ENCODE data around the gene SNORC. TPM values are rescaled to one million over a fixed set of nuclear protein-coding genes. Genes with fewer than 3 reads are reported as not detected.
A peak's percentile ranks its signal among the peaks of the same experiment; 100 is the strongest.

Gene SNORC
- total RNA-seq, 1 donor from 2014 or later = 2.5 TPM

- H3K4me3 ChIP-seq (ENCODE audit: low read depth, low read length) = no peak overlapping the region
- no peaks in the 10 kb centered on the region for H3K36me3 ChIP-seq (ENCODE audit: control insufficient read depth, insufficient read depth, low read length)
- no peak for TF ChIP-seq CTCF (IDR thresholded peaks at IDR 0.05; ENCODE audit: insufficient read depth, low read length, poor library complexity, severe bottlenecking)
- DNase-seq (ENCODE audit: low read depth) = no peak
- peaks cover 41% of the 10 kb centered on the region for H3K27me3 ChIP-seq (ENCODE audit: control insufficient read depth, insufficient read depth, low read length)
These were observed 55.2 kb downstream of the SNORC start for GRCh38 chr2:232925153-232925820.

GRCh38 chr2:232925821-232926156, 55.7 kb downstream of the SNORC start:
- no peak for DNase-seq (ENCODE audit: low read depth)
- TF ChIP-seq CTCF (IDR thresholded peaks at IDR 0.05; ENCODE audit: insufficient read depth, low read length, poor library complexity, severe bottlenecking) = no peak
- Histone ChIP-seq H3K4me3 (ENCODE audit: low read depth, low read length) (no peak overlapping the region), H3K27me3 (ENCODE audit: control insufficient read depth, insufficient read depth, low read length) (peaks cover 41% of the 10 kb centered on the region), H3K36me3 (ENCODE audit: control insufficient read depth, insufficient read depth, low read length) (no peaks in the 10 kb centered on the region)

GRCh38 chr2:232926431-232926939, 56.4 kb downstream of the SNORC start:
- no peak for TF ChIP-seq CTCF (IDR thresholded peaks at IDR 0.05; ENCODE audit: insufficient read depth, low read length, poor library complexity, severe bottlenecking)
- H3K36me3 ChIP-seq (ENCODE audit: control insufficient read depth, insufficient read depth, low read length) = no peaks in the 10 kb centered on the region
- DNase-seq (ENCODE audit: low read depth) = no peak
- no peak overlapping the region for H3K4me3 ChIP-seq (ENCODE audit: low read depth, low read length)
- peaks cover 39% of the 10 kb centered on the region for H3K27me3 ChIP-seq (ENCODE audit: control insufficient read depth, insufficient read depth, low read length)

GRCh38 chr2:232927032-232927792, 57.1 kb downstream of the SNORC start:
- DNase-seq (ENCODE audit: low read depth) = no peak
- peak overlapping the region; percentile 26 for H3K4me3 ChIP-seq (ENCODE audit: low read depth, low read length)
- H3K36me3 ChIP-seq (ENCODE audit: control insufficient read depth, insufficient read depth, low read length) = no peaks in the 10 kb centered on the region
- no peak for TF ChIP-seq CTCF (IDR thresholded peaks at IDR 0.05; ENCODE audit: insufficient read depth, low read length, poor library complexity, severe bottlenecking)
- H3K27me3 ChIP-seq (ENCODE audit: control insufficient read depth, insufficient read depth, low read length) = peaks cover 39% of the 10 kb centered on the region

- no peaks in the 10 kb centered on the region for H3K36me3 ChIP-seq (ENCODE audit: control insufficient read depth, insufficient read depth, low read length)
- peak overlapping the region; percentile 26 for H3K4me3 ChIP-seq (ENCODE audit: low read depth, low read length)
- no peak for DNase-seq (ENCODE audit: low read depth)
- no peak for TF ChIP-seq CTCF (IDR thresholded peaks at IDR 0.05; ENCODE audit: insufficient read depth, low read length, poor library complexity, severe bottlenecking)
- H3K27me3 ChIP-seq (ENCODE audit: control insufficient read depth, insufficient read depth, low read length) = peaks cover 39% of the 10 kb centered on the region
These were observed 57.9 kb downstream of the SNORC start for GRCh38 chr2:232927793-232928550.

Other genes with a start within 250 kb of the SNORC start
- 3.6 and 6.5 TPM in 2 replicates for gene EFHD1, start 236.7 kb upstream of the SNORC start, total RNA-seq
- gene GIGYF2, start 172.9 kb upstream of the SNORC start, total RNA-seq = 39.4 and 46.7 TPM in 2 replicates
- gene KCNJ13, start 93.7 kb upstream of the SNORC start, total RNA-seq = not detected in 2 replicates
- 2.5 and 3.6 TPM in 2 replicates for gene NGEF, start 143.0 kb downstream of the SNORC start, total RNA-seq
- gene NEU2, start 162.4 kb downstream of the SNORC start, total RNA-seq = not detected in 2 replicates
- 2.7 and 3.7 TPM in 2 replicates for gene INPP5D, start 190.1 kb downstream of the SNORC start, total RNA-seq